Colonic mucosa (tissue), 4 donors: ENCODE measurements around the gene PIK3AP1. TPM values are rescaled to one million over a fixed set of nuclear protein-coding genes. Genes with fewer than 3 reads are reported as not detected.

ENCODE experiments used
- DNase-seq: peaks from one replicate; pipeline ENCODE4 v3.0.0-alpha.2; 2020
- H3K27ac ChIP-seq: fragments of 200-600 bp; one replicate; pipeline ENCODE4 v1.8.0; 2021
- H3K27me3 ChIP-seq: fragments of 200-600 bp; one replicate; pipeline ENCODE4 v1.8.0; 2021
- H3K36me3 ChIP-seq: fragments of 200-600 bp; one replicate; pipeline ENCODE4 v1.8.0; 2021
- H3K4me1 ChIP-seq: fragments of 200-600 bp; one replicate; pipeline ENCODE4 v1.8.0; 2021; ENCODE audit warnings: mild to moderate bottlenecking
- H3K4me3 ChIP-seq: fragments of 200-600 bp; one replicate; pipeline ENCODE4 v1.8.0; 2021
- H3K9ac ChIP-seq, 2 donors: one replicate each; pipeline ENCODE4 v1.7.0; 2013; ENCODE audit warnings: control low read depth in 2 of 2, low read depth in 2 of 2, low read length in 2 of 2
- H3K9me3 ChIP-seq: fragments of 200-600 bp; one replicate; pipeline ENCODE4 v1.8.0; 2021
- CTCF ChIP-seq: fragments of 200-600 bp; IDR thresholded peaks from one replicate; pipeline ENCODE4 v1.8.0; 2022; ENCODE audit warnings: antibody characterized with exemption, mild to moderate bottlenecking
- intact Hi-C: fragments of 100-400 bp; cut with DNase I; formaldehyde crosslinking; loops from one replicate; pipeline ENCODE4 v1.14.1; 2022
- total RNA-seq, 2 donors: library from RNA; stranded (reverse); fragmentation: NEBNext Ultra II Directional in 1 of 2; extraction: Animal tissue kit (Norgen Biotek cat#: 25700) in 1 of 2; gene quantifications; one replicate each; pipeline ENCODE4 v1.2.1, GENCODE V29; 2021
- donor health status: healthy.
- donor health status: DM: no; HTN: no; CAD: no.
- donor health status: DM: no; HTN: no; CAD: no.

PIK3AP1 gene
- total RNA-seq, result 10 to 100 TPM; 10.9 to 12.4 TPM

GRCh38 chr10:96720422-96721206 is at the start of gene PIK3AP1:
Gene PIK3AP1, minus strand, starts transcription at chr10:96720514. Its CDS starts 120 bp downstream, at chr10:96720394.
- peak; percentile 72 for DNase-seq
- Histone ChIP-seq H3K9me3 (no peaks in the 10 kb centered on the region), H3K4me3 (peak within 1 kb of the TSS; percentile 68), H3K4me1 (no peaks in the 10 kb centered on the region), H3K27ac (peak within 1 kb of the TSS; percentile 44), H3K27me3 (no peaks in the 10 kb centered on the region), H3K9ac (peak within 1 kb of the TSS; percentile 64 to 77), H3K36me3 (no peaks in the 10 kb centered on the region)
- intact Hi-C loops, result no loop called here
- TF ChIP-seq CTCF, result no peak

GRCh38 chr10:96768136-96768535 is 47.8 kb upstream of the PIK3AP1 start:
- intact Hi-C loops, result loop anchor here (10.0 kb wide), 1 partner anchor 267 kb away; no protein-coding TSS in a partner anchor
- no peak overlapping the region for H3K9ac ChIP-seq
- H3K27ac ChIP-seq, result peak overlapping the region; percentile 45
- TF ChIP-seq CTCF, result no peak
- DNase-seq, result peak; percentile 34
- H3K9me3 ChIP-seq, result no peaks in the 10 kb centered on the region
- H3K4me1 ChIP-seq, result no peaks in the 10 kb centered on the region
- no peaks in the 10 kb centered on the region for H3K36me3 ChIP-seq
- no peak overlapping the region for H3K4me3 ChIP-seq
- H3K27me3 ChIP-seq, result no peaks in the 10 kb centered on the region

GRCh38 chr10:96767611-96768010 is 47.3 kb upstream of the PIK3AP1 start:
- TF ChIP-seq CTCF, result no peak
- no peak overlapping the region for H3K4me3 ChIP-seq
- no peaks in the 10 kb centered on the region for H3K4me1 ChIP-seq
- no peak overlapping the region for H3K9ac ChIP-seq
- intact Hi-C loops, result loop anchor here (10.0 kb wide), 1 partner anchor 267 kb away; no protein-coding TSS in a partner anchor
- H3K36me3 ChIP-seq, result no peaks in the 10 kb centered on the region
- DNase-seq, result no peak
- H3K27me3 ChIP-seq, result no peaks in the 10 kb centered on the region
- peak overlapping the region; percentile 45 for H3K27ac ChIP-seq
- no peaks in the 10 kb centered on the region for H3K9me3 ChIP-seq

- intact Hi-C loops, result loop anchor here (1.0 to 10.0 kb wide), 2 partner anchors 65 to 269 kb away; no protein-coding TSS in a partner anchor
- TF ChIP-seq CTCF, result peak; percentile 87
- Histone ChIP-seq H3K27ac (peak overlapping the region; percentile 45), H3K27me3 (no peaks in the 10 kb centered on the region), H3K9me3 (no peaks in the 10 kb centered on the region), H3K9ac (no peak overlapping the region), H3K4me1 (no peaks in the 10 kb centered on the region), H3K36me3 (no peaks in the 10 kb centered on the region), H3K4me3 (no peak overlapping the region)
- peak; percentile 89 for DNase-seq
Measured at GRCh38 chr10:96765406-96766240, 45.3 kb upstream of the PIK3AP1 start.

- Histone ChIP-seq H3K27me3 (no peaks in the 10 kb centered on the region), H3K9ac (no peak overlapping the region), H3K36me3 (no peaks in the 10 kb centered on the region), H3K4me3 (no peak overlapping the region), H3K27ac (no peak overlapping the region), H3K4me1 (no peaks in the 10 kb centered on the region), H3K9me3 (no peaks in the 10 kb centered on the region)
- no peak for TF ChIP-seq CTCF
- no peak for DNase-seq
- intact Hi-C loops, result loop anchor here (10.0 kb wide), 1 partner anchor 270 kb away; no protein-coding TSS in a partner anchor
Measured at GRCh38 chr10:96764425-96765060, 44.2 kb upstream of the PIK3AP1 start.
